G401 (cell line): Measurements from ENCODE around the gene TRAK1. TPM values are rescaled to one million over a fixed set of nuclear protein-coding genes. Genes with fewer than 3 reads are reported as not detected.

ENCODE experiments used
- DNase-seq: peaks from one replicate; pipeline ENCODE4 v3.0.0-alpha.2; 2015; ENCODE audit warnings: low spot score
- in situ Hi-C: cut with HindIII; loops from 2 replicates; pipeline ENCODE4 v1.10.0; 2016; ENCODE audit warnings: low sequenced_read_pairs, mixed read lengths
- total RNA-seq: library from RNA; depleted of rRNA; stranded (reverse); fragments of >200 nt; shearing (Covaris generic); gene quantifications from 2 replicates; pipeline ENCODE4 v1.2.3, GENCODE V29; 2014

TRAK1 gene
- total RNA-seq, 1 experiment from 2014 or later = 17.6 TPM

GRCh38 chr3:42220436-42221121, 129.4 kb downstream of the TRAK1 start:
- in situ Hi-C loops = no loop called here

GRCh38 chr3:42222942-42223693, 132.0 kb downstream of the TRAK1 start:
- DNase-seq = no peak
- in situ Hi-C loops = no loop called here

More at GRCh38 chr3:42220436-42221121, 129.4 kb downstream of the TRAK1 start:
- DNase-seq = no peak

GRCh38 chr3:42224178-42224577, 133.0 kb downstream of the TRAK1 start:
- in situ Hi-C loops = no loop called here
- DNase-seq = no peak

- in situ Hi-C loops = no loop called here
These were observed 133.7 kb downstream of the TRAK1 start for GRCh38 chr3:42224658-42225421.

GRCh38 chr3:42225486-42226363, 134.6 kb downstream of the TRAK1 start:
- no peak for DNase-seq
- in situ Hi-C loops = no loop called here

More at GRCh38 chr3:42224658-42225421, 133.7 kb downstream of the TRAK1 start:
- DNase-seq = no peak

- DNase-seq = no peak
- in situ Hi-C loops = no loop called here
These were observed 135.6 kb downstream of the TRAK1 start for GRCh38 chr3:42226470-42227425.

- in situ Hi-C loops = no loop called here
- no peak for DNase-seq
These were observed 137.6 kb downstream of the TRAK1 start for GRCh38 chr3:42228796-42229195.

GRCh38 chr3:42229266-42229941, 138.2 kb downstream of the TRAK1 start:
- in situ Hi-C loops = no loop called here
- DNase-seq = no peak

GRCh38 chr3:42229942-42230688, 139.0 kb downstream of the TRAK1 start:
- DNase-seq = peak; percentile 70
- in situ Hi-C loops = no loop called here

- in situ Hi-C loops = no loop called here
These were observed 139.7 kb downstream of the TRAK1 start for GRCh38 chr3:42230860-42231259.

GRCh38 chr3:42235532-42235931, 144.4 kb downstream of the TRAK1 start:
- in situ Hi-C loops = no loop called here
- no peak for DNase-seq

More at GRCh38 chr3:42230860-42231259, 139.7 kb downstream of the TRAK1 start:
- DNase-seq = no peak

GRCh38 chr3:42236611-42237010, 145.5 kb downstream of the TRAK1 start:
- DNase-seq = no peak
- in situ Hi-C loops = no loop called here

GRCh38 chr3:42246091-42246490, 154.9 kb downstream of the TRAK1 start:
- no peak for DNase-seq
- in situ Hi-C loops = no loop called here

GRCh38 chr3:42247576-42248027, 156.4 kb downstream of the TRAK1 start:
- DNase-seq = peak; percentile 69
- in situ Hi-C loops = no loop called here

GRCh38 chr3:42250761-42251160, 159.6 kb downstream of the TRAK1 start:
- in situ Hi-C loops = no loop called here
- DNase-seq = no peak

GRCh38 chr3:42254566-42254965, 163.4 kb downstream of the TRAK1 start:
- no peak for DNase-seq
- in situ Hi-C loops = no loop called here
